HuH-7.5 (cell line): ENCODE measurements around the gene ZNF331.

ENCODE experiments used
- DNase-seq: peaks from one replicate; pipeline ENCODE4 v3.0.0; 2011; ENCODE audit warnings: low spot score

Gene ZNF331

DNA sequence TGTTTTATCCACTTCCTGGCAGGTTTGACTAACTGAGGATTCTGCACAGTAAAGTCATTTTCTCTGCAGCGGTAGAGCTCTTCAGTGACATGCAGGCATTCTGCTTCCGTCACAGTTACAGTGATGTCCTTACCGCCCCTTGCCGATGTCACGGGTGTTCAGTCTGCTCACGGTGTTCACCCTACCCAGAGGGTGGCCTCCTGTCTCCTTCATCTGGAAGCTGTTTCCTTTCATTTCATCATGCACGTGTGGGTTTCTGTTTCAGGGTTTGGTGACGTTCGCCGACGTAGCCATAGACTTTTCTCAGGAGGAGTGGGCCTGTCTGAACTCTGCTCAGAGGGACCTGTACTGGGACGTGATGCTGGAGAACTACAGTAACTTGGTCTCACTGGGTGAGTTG, 33.4 kb downstream of the ZNF331 start:
- no peak for DNase-seq

DNA sequence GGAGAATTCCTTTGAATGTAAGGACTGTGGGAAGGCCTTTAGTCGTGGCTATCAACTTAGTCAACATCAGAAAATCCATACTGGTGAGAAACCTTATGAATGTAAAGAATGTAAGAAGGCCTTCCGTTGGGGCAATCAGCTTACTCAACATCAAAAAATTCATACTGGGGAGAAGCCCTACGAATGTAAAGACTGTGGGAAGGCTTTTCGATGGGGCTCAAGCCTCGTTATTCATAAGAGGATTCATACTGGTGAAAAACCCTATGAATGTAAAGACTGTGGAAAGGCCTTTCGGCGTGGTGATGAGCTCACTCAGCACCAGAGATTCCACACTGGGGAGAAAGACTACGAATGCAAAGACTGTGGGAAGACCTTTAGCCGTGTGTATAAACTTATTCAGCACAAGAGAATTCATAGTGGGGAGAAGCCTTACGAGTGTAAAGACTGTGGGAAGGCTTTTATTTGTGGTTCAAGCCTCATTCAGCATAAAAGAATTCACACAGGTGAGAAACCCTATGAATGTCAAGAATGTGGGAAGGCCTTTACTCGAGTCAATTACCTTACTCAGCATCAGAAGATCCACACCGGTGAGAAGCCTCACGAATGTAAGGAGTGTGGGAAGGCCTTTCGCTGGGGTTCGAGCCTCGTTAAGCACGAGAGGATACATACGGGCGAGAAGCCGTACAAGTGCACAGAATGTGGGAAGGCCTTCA, 39.2 kb downstream of the ZNF331 start:
- no peak for DNase-seq

GRCh38 chr19:53577968-53578367, 40.0 kb downstream of the ZNF331 start:
- DNase-seq, result no peak

- no peak for DNase-seq
Measured at GRCh38 chr19:53579518-53579917, 41.6 kb downstream of the ZNF331 start.

- DNase-seq, result no peak
Measured at GRCh38 chr19:53580871-53581835, 43.2 kb downstream of the ZNF331 start.

DNA sequence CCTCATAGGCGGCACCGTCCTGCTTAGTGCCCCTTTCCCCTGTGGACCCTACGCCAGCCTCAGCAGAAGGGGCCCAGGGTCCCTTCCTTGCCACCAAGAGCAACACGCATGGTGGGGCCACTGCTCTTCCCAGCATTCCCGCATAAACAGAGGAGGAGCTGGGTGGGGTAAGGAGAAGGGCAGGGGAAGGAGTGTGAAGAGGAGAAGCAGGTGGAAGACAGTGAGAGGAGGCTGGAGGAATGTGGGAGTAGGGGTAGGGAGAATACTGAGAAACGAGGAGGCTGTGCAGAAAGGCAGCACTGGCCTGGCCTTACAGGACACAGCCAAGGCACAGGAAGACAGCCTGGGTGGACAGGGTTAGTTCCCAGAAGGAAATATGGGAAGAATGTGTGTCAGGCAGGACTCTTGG, 43.9 kb downstream of the ZNF331 start:
- DNase-seq, result no peak

DNA sequence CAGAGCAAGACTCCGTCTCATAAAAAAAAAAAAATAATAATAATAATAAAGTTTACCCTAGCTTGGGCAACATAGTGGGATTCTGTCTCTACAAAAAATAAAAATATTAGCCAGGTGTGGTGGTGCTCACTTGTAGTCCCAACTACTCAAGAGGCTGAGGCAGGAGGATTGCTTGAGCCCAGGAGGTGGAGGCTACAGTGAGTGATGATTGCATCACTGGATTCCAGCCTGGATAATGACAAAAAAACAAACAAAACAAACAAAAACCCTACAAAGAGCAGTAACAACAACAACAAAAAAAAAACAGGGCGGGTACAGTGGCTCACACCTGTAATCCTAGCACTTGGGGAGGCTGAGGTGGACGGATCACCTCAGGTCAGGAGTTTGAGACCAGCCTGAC, 45.2 kb downstream of the ZNF331 start:
- no peak for DNase-seq

- DNase-seq, result no peak
Measured at GRCh38 chr19:53586277-53586691, 48.3 kb downstream of the ZNF331 start.

- no peak for DNase-seq
Measured at GRCh38 chr19:53594811-53595509, 57.0 kb downstream of the ZNF331 start.

DNA sequence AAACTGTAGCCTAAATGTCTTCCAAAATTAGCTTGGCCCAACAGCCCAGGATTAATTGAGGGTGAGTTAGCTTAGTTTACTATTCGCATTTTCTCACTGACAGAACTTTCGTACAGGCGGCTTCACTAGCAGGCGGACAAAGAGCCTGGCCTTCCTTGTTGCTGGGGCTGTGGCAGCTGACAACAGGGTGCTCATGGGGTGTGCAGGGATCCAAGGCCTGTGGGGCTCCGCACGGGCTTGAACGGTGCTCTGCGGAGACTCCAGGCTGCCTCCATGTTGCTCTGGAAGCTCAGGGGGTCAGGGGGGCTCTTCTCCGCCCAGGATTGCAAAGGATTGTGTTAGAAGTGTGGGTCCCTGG, 57.5 kb downstream of the ZNF331 start:
- DNase-seq, result no peak

GRCh38 chr19:53596056-53596455, 58.1 kb downstream of the ZNF331 start:
- DNase-seq, result no peak

DNA sequence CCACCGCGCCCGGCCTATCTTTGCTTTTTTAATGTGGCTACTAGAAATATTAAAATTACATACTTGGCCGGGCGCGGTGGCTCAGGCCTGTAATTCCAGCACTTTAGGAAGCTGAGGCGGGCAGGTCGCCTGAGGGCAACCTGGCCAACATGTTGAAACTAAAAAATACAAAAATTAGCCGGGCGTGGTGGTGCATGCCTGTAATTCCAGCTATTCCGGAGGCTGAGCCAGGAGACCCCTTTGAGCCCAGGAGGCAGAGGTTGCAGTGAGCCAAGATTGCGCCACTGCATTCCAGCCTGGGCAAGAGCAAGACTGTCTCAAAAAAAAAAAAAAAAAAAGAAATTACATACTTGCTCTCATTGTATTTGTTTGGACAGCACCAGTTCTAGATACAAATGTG, 59.1 kb downstream of the ZNF331 start:
- DNase-seq, result no peak

- no peak for DNase-seq
Measured at GRCh38 chr19:53598361-53598760, 60.4 kb downstream of the ZNF331 start.

DNA sequence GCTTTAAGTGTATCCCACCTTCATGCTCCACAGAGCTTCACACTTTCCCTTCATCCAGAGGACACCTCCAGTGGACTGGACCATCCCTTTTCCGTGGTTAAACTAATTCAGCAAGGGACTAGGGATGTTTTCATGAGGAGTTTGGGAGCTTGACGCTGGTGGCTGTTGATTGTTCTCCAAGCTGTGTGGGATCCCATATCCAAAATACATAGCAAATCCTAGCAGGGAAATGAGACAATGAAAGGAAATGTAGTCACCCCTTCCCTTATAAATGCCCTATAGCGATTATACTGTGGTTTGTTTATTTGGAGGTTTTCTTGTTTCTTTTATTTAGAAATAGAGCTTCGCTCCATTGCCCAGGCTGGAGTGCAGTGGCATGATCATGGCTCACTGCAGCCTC, 62.3 kb downstream of the ZNF331 start:
- DNase-seq, result no peak

DNA sequence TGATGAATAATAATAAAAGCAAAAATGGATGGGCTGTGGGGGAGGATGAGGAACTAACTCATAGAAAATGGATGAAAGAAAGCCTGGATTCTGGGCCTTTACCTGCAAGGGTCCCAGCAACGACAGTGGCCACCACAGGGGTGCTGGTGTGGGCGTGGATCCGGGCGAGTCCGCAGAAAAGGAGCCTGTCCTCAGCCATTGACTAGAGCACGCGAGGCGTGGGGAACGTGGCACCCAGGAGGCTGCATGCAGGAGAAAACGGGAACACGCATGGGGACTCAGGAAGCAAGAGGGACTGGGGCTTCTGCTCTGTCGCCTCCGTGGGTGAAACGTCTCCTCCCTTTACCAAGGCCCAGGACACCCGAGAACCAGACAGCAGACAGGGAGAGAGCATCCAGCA, 68.1 kb downstream of the ZNF331 start:
- DNase-seq, result no peak

- DNase-seq, result no peak
Measured at GRCh38 chr19:53608381-53608780, 70.4 kb downstream of the ZNF331 start.

GRCh38 chr19:53612762-53613526, 75.0 kb downstream of the ZNF331 start:
- DNase-seq, result no peak

DNA sequence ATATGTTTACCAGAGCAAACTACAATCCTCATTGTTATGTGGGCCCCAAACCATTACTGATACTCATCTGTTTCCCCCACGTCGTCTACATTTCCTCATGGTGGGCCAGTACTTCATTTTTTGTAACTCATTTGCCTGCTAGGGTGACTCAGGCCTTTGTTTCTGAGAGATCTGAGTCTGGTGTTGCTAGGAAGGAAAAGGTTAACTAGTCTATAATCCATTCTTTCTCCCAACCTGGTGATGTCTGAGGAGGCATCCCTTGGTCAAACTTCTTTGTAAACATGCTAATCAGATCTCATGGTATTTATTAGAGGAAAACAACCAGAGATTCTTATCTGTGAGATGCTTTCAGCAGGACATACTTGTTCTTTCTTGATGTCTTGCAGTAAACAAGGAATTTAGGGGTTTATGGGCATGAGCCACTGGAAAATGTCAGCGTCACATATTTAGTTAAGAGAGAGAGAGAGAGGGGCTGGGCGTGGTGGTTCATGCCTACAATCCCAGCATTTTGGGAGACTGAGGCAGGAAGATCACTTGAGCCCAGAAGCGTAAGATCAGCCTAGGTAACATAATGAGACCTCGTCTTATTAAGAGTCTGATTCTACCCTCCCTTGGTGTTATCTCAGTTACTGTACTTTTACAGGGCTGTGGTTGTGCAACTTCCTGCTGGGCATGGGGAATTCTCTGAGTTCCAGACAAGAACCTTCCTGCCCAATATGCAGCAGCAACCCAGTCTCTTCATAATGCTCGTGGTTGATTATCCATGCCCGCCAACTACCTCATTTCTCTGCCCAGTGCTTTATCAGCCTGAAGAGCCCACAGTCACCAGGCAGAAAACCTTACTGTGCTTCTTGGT, 84.2 kb downstream of the ZNF331 start:
- DNase-seq, result no peak

- no peak for DNase-seq
Measured at GRCh38 chr19:53624771-53625545, 87.0 kb downstream of the ZNF331 start.

GRCh38 chr19:53626486-53626885, 88.5 kb downstream of the ZNF331 start:
- DNase-seq, result no peak
